ENCODE measurements around the gene FEV.
"Not testable (repeated sequence)": the region's sequence is repeated elsewhere in the genome, so short reads cannot be mapped to it uniquely, and the experiment has no call there.

The FEV gene

GRCh38 chr2:218944759-218945404 lies 40.1 kb downstream of the FEV start:
- H3K27me3 ChIP-seq (ENCODE audit: control insufficient read depth, insufficient read depth, low read length), result no peaks in the 10 kb centered on the region
- H3K36me3 ChIP-seq (ENCODE audit: control insufficient read depth, insufficient read depth, low read length), result no peaks in the 10 kb centered on the region
- H3K9me3 ChIP-seq (ENCODE audit: control insufficient read depth, low read length), result no peaks in the 10 kb centered on the region
- no peak overlapping the region for H3K4me3 ChIP-seq (ENCODE audit: low read depth, low read length)
- H3K4me1 ChIP-seq, result no peaks in the 10 kb centered on the region
- H2AFZ ChIP-seq, result no peak overlapping the region
- no peaks in the 10 kb centered on the region for H3K79me2 ChIP-seq
- no peak overlapping the region for H3K4me2 ChIP-seq (ENCODE audit: low read length)
- TF ChIP-seq CTCF (IDR thresholded peaks at IDR 0.05), result no peak
- no peak overlapping the region for H3K9ac ChIP-seq
- no peak overlapping the region for H3K27ac ChIP-seq

GRCh38 chr2:218931751-218932150 lies 53.2 kb downstream of the FEV start:
- not testable (repeated sequence) for H3K27me3 ChIP-seq (ENCODE audit: control insufficient read depth, insufficient read depth, low read length); H3K36me3 ChIP-seq (ENCODE audit: control insufficient read depth, insufficient read depth, low read length); H3K4me2 ChIP-seq (ENCODE audit: low read length); H3K9me3 ChIP-seq (ENCODE audit: control insufficient read depth, low read length); H3K4me1 ChIP-seq; H3K4me3 ChIP-seq (ENCODE audit: low read depth, low read length); H3K9ac ChIP-seq; H3K79me2 ChIP-seq; H2AFZ ChIP-seq; H3K27ac ChIP-seq
